ENCODE results near the gene ZNF526. TPM values are rescaled to one million over a fixed set of nuclear protein-coding genes. Genes with fewer than 3 reads are reported as not detected.

Gene ZNF526
- total and polyA plus RNA-seq, 2 donors from 2014 or later: 2.6 to 11.6 TPM

DNA sequence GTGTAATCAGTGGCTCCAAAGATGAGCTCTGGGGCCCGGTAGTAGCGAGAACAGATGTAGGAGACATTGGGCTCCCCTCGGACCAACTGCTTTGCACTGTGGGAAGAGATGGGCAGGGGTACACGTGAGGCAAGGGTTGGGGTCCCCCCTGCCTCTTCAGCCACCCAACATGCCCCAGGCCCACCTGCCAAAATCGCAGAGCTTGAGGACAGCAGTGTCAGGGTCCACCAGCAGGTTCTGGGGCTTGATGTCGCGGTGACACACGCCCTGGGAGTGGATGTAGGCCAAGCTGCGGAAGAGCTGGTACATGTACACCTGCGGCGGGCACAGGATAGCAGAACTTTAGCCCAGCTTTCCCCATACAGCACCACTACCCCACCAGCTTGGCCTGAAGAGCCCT is 14.3 kb downstream of the ZNF526 start:
- intact Hi-C loops (cut with DNase I): no loop called here
- FAIRE-seq: no peak
- peaks cover 0 to 36% (median 27%) of the 10 kb centered on the region in 3 donors for H3K36me3 ChIP-seq (ENCODE audit: control insufficient read depth in 2 of 3, insufficient read depth in 3 of 3, low read length in 3 of 3)

GRCh38 chr19:42235181-42235580 is 15.1 kb downstream of the ZNF526 start:
- TF ChIP-seq, protein P1, sequence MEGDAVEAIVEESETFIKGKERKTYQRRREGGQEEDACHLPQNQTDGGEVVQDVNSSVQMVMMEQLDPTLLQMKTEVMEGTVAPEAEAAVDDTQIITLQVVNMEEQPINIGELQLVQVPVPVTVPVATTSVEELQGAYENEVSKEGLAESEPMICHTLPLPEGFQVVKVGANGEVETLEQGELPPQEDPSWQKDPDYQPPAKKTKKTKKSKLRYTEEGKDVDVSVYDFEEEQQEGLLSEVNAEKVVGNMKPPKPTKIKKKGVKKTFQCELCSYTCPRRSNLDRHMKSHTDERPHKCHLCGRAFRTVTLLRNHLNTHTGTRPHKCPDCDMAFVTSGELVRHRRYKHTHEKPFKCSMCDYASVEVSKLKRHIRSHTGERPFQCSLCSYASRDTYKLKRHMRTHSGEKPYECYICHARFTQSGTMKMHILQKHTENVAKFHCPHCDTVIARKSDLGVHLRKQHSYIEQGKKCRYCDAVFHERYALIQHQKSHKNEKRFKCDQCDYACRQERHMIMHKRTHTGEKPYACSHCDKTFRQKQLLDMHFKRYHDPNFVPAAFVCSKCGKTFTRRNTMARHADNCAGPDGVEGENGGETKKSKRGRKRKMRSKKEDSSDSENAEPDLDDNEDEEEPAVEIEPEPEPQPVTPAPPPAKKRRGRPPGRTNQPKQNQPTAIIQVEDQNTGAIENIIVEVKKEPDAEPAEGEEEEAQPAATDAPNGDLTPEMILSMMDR (IDR thresholded peaks at IDR 0.05; ENCODE audit: borderline replicate concordance, extremely low read depth, insufficient read depth): no peak
- no peaks in the 10 kb centered on the region for H3K27me3 ChIP-seq (ENCODE audit: control insufficient read depth, insufficient read depth, low read length)
- H3K9me3 ChIP-seq (ENCODE audit: control insufficient read depth in 2 of 3, insufficient read depth in 1 of 3, low read length in 3 of 3): no peaks in the 10 kb centered on the region
- H3K4me3 ChIP-seq (ENCODE audit: low read length in 3 of 3): no peak overlapping the region
- intact Hi-C loops (cut with DNase I): no loop called here
- peaks cover 0 to 4% (median 0%) of the 10 kb centered on the region in 3 donors for H3K4me1 ChIP-seq (ENCODE audit: control insufficient read depth in 2 of 3, insufficient read depth in 2 of 3, low read depth in 1 of 3, low read length in 3 of 3)
- peaks cover 0 to 32% (median 22%) of the 10 kb centered on the region in 3 donors for H3K36me3 ChIP-seq (ENCODE audit: control insufficient read depth in 2 of 3, insufficient read depth in 3 of 3, low read length in 3 of 3)
- FAIRE-seq (no peak), DNase-seq (no peak)
- H3K27ac ChIP-seq (ENCODE audit: low read depth in 2 of 2, low read length in 2 of 2): no peak overlapping the region
- no peak overlapping the region for H3K9ac ChIP-seq (ENCODE audit: low read length in 3 of 3)

More for the DNA sequence above, 14.3 kb downstream of the ZNF526 start:
- H3K27me3 ChIP-seq (ENCODE audit: control insufficient read depth, insufficient read depth, low read length): no peaks in the 10 kb centered on the region
- no peak for DNase-seq
- peaks cover 0 to 5% (median 0%) of the 10 kb centered on the region in 3 donors for H3K4me1 ChIP-seq (ENCODE audit: control insufficient read depth in 2 of 3, insufficient read depth in 2 of 3, low read depth in 1 of 3, low read length in 3 of 3)
- H3K9me3 ChIP-seq (ENCODE audit: control insufficient read depth in 2 of 3, insufficient read depth in 1 of 3, low read length in 3 of 3): no peaks in the 10 kb centered on the region
- peak overlapping the region in 1 of 2 donors; percentile 23 for H3K27ac ChIP-seq (ENCODE audit: low read depth in 2 of 2, low read length in 2 of 2)
- no peak overlapping the region for H3K4me3 ChIP-seq (ENCODE audit: low read length in 3 of 3)
- no peak overlapping the region for H3K9ac ChIP-seq (ENCODE audit: low read length in 3 of 3)
- TF ChIP-seq, protein P1 (IDR thresholded peaks at IDR 0.05; ENCODE audit: borderline replicate concordance, extremely low read depth, insufficient read depth): no peak

- no peaks in the 10 kb centered on the region for H3K9me3 ChIP-seq (ENCODE audit: control insufficient read depth in 2 of 3, insufficient read depth in 1 of 3, low read length in 3 of 3)
- TF ChIP-seq, protein P1 (IDR thresholded peaks at IDR 0.05; ENCODE audit: borderline replicate concordance, extremely low read depth, insufficient read depth): no peak
- DNase-seq (peak in 1 of 5 donors; percentile 38), FAIRE-seq (no peak)
- intact Hi-C loops (cut with DNase I): no loop called here
- no peaks in the 10 kb centered on the region for H3K27me3 ChIP-seq (ENCODE audit: control insufficient read depth, insufficient read depth, low read length)
- H3K27ac ChIP-seq (ENCODE audit: low read depth in 2 of 2, low read length in 2 of 2): no peak overlapping the region
- H3K4me1 ChIP-seq (ENCODE audit: control insufficient read depth in 2 of 3, insufficient read depth in 2 of 3, low read depth in 1 of 3, low read length in 3 of 3): peaks cover 0 to 11% (median 7%) of the 10 kb centered on the region in 3 donors
- peaks cover 0 to 14% (median 5%) of the 10 kb centered on the region in 3 donors for H3K36me3 ChIP-seq (ENCODE audit: control insufficient read depth in 2 of 3, insufficient read depth in 3 of 3, low read length in 3 of 3)
- no peak overlapping the region for H3K9ac ChIP-seq (ENCODE audit: low read length in 3 of 3)
- no peak overlapping the region for H3K4me3 ChIP-seq (ENCODE audit: low read length in 3 of 3)
Measured at GRCh38 chr19:42239544-42240220, 19.6 kb downstream of the ZNF526 start.
